Fibroblast of the aortic adventitia (primary cell): Measurements from ENCODE around the gene SLC20A1. TPM values are rescaled to one million over a fixed set of nuclear protein-coding genes. Genes with fewer than 3 reads are reported as not detected.
"Not testable (repeated sequence)": the region's sequence is repeated elsewhere in the genome, so short reads cannot be mapped to it uniquely, and the experiment has no call there.

Experiments used
- DNase-seq: peaks from one replicate; pipeline ENCODE4 v3.0.0-alpha.2; 2010; ENCODE audit warnings: low read depth
- H3K4me3 ChIP-seq: 2 replicates; pipeline ENCODE4 v1.5.1; 2011; ENCODE audit warnings: low read depth, mild to moderate bottlenecking, control low read depth, low read length, moderate library complexity
- CTCF ChIP-seq: IDR thresholded peaks from 2 replicates; pipeline ENCODE4 v1.5.1; 2011; ENCODE audit warnings: mild to moderate bottlenecking, low read length, control low read depth, inconsistent platforms; ENCODE audit not compliant: insufficient read depth
- total RNA-seq: library from RNA; depleted of rRNA; stranded (reverse); fragments of >200 nt; gene quantifications from 2 replicates; pipeline ENCODE4 v1.2.3, GENCODE V29; 2012; ENCODE audit warnings: low replicate concordance

The SLC20A1 gene
- total RNA-seq, 1 donor = 134 TPM

GRCh38 chr2:112661656-112662305, 16.0 kb downstream of the SLC20A1 start:
- no peak overlapping the region for H3K4me3 ChIP-seq
- DNase-seq = no peak
- no peak for TF ChIP-seq CTCF

- no peak overlapping the region for H3K4me3 ChIP-seq
- DNase-seq = no peak
- no peak for TF ChIP-seq CTCF
Measured at GRCh38 chr2:112662704-112663103, 17.0 kb downstream of the SLC20A1 start.

GRCh38 chr2:112664689-112665088, 18.9 kb downstream of the SLC20A1 start:
- no peak for DNase-seq
- TF ChIP-seq CTCF = no peak
- H3K4me3 ChIP-seq = no peak overlapping the region

- no peak overlapping the region for H3K4me3 ChIP-seq
- DNase-seq = no peak
- TF ChIP-seq CTCF = no peak
Measured at GRCh38 chr2:112665113-112665780, 19.5 kb downstream of the SLC20A1 start.

- no peak for DNase-seq
- no peak overlapping the region for H3K4me3 ChIP-seq
- TF ChIP-seq CTCF = no peak
Measured at GRCh38 chr2:112666761-112667122, 21.0 kb downstream of the SLC20A1 start.

GRCh38 chr2:112667540-112667939, 21.8 kb downstream of the SLC20A1 start:
- not testable (repeated sequence) for H3K4me3 ChIP-seq, DNase-seq

- DNase-seq = no peak
- TF ChIP-seq CTCF = no peak
- H3K4me3 ChIP-seq = no peak overlapping the region
Measured at GRCh38 chr2:112669667-112670066, 23.9 kb downstream of the SLC20A1 start.
